ENCODE measurements around the gene AIRE.
"Not testable (repeated sequence)": the region's sequence is repeated elsewhere in the genome, so short reads cannot be mapped to it uniquely, and the experiment has no call there.

AIRE gene

GRCh38 chr21:44291936-44292811 lies 6.5 kb downstream of the AIRE start:
- DNase-seq = no peak

- no peak for DNase-seq
These were observed 7.1 kb downstream of the AIRE start for GRCh38 chr21:44292812-44293195.

GRCh38 chr21:44293551-44294231 lies 8.0 kb downstream of the AIRE start:
- DNase-seq = peak in 1 of 2 experiments; percentile 49

- DNase-seq = no peak
These were observed 8.9 kb downstream of the AIRE start for GRCh38 chr21:44294391-44295162.

- no peak for DNase-seq
These were observed 9.5 kb downstream of the AIRE start for GRCh38 chr21:44295163-44295573.

- DNase-seq = no peak
These were observed 10.0 kb downstream of the AIRE start for GRCh38 chr21:44295646-44296045.

- no peak for DNase-seq
These were observed 10.4 kb downstream of the AIRE start for GRCh38 chr21:44296103-44296519.

GRCh38 chr21:44296916-44297315 lies 11.2 kb downstream of the AIRE start:
- no peak for DNase-seq

- peak; percentile 69 to 70 for DNase-seq
These were observed 12.0 kb downstream of the AIRE start for GRCh38 chr21:44297525-44298290.

GRCh38 chr21:44298301-44298700 lies 12.6 kb downstream of the AIRE start:
- no peak for DNase-seq

- DNase-seq = no peak
These were observed 13.4 kb downstream of the AIRE start for GRCh38 chr21:44299085-44299457.

GRCh38 chr21:44299458-44300261 lies 14.0 kb downstream of the AIRE start, which contains the start of gene PFKL:
Gene PFKL, plus strand, starts transcription at chr21:44300053. Its CDS starts 53 bp downstream, at chr21:44300106.
- DNase-seq = peak; percentile 19 to 67

- DNase-seq = peak; percentile 55 to 67
These were observed 14.7 kb downstream of the AIRE start for GRCh38 chr21:44300262-44300959.

GRCh38 chr21:44301141-44301540 lies 15.5 kb downstream of the AIRE start:
- no peak for DNase-seq

- DNase-seq = no peak
These were observed 16.3 kb downstream of the AIRE start for GRCh38 chr21:44301961-44302406.

- not testable (repeated sequence) for DNase-seq
These were observed 17.1 kb downstream of the AIRE start for GRCh38 chr21:44302573-44303401.

GRCh38 chr21:44303490-44303981 lies 17.9 kb downstream of the AIRE start:
- no peak for DNase-seq

- no peak for DNase-seq
These were observed 18.4 kb downstream of the AIRE start for GRCh38 chr21:44304011-44304616.

GRCh38 chr21:44304877-44305293 lies 19.2 kb downstream of the AIRE start:
- DNase-seq = peak; percentile 32 to 49
